Measurements from ENCODE around the gene BCL2.

The BCL2 gene

DNA sequence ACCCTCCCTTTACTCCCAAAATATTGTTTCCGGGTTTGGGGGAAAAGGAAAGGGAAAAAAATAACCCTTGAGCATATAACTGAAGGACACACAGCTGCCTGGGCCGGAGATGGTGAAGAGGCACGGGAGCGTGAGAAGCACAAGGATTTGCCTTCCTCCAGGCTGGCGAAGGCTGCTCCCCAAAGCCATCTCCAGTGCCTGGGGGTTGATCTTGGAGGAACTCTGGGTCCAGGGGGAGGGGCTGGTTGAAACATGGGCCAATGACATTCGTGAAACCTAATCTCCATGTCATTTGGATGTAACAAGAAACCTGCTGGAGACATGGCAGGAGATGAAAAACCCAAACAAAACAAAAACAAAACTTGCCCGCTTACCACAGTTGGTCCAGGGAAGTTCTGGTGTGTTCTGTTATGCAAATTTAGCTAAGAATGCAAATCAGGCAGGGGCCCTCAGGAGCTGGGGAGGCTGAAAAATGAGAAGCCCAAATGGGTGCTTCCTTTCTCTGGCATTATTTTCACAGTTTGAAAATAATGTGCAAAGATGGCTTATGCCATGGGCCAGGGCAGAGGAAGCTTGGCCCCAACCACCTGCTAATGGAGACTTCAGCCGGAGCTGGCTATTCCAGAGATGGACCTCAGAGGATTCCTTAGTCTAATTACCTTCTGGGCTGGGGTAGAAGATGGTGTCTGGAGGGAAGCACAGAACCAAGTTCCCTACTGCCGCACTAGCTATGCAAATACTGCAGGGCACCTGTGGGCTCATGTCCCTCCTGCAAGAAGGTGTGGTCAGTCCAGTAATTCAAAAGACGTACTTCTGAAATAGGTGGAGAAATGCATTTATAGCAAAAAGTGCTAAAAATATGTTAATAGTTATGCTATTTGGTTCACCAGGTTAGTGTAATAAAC lies 180.9 kb downstream of the BCL2 start:
- no peak for DNase-seq

- no peak for DNase-seq
These were observed 181.6 kb downstream of the BCL2 start for GRCh38 chr18:63137999-63138435.

GRCh38 chr18:63135101-63135500 lies 184.5 kb downstream of the BCL2 start:
- no peak for DNase-seq

GRCh38 chr18:63132819-63133200 lies 186.8 kb downstream of the BCL2 start:
- DNase-seq, result peak; percentile 24

DNA sequence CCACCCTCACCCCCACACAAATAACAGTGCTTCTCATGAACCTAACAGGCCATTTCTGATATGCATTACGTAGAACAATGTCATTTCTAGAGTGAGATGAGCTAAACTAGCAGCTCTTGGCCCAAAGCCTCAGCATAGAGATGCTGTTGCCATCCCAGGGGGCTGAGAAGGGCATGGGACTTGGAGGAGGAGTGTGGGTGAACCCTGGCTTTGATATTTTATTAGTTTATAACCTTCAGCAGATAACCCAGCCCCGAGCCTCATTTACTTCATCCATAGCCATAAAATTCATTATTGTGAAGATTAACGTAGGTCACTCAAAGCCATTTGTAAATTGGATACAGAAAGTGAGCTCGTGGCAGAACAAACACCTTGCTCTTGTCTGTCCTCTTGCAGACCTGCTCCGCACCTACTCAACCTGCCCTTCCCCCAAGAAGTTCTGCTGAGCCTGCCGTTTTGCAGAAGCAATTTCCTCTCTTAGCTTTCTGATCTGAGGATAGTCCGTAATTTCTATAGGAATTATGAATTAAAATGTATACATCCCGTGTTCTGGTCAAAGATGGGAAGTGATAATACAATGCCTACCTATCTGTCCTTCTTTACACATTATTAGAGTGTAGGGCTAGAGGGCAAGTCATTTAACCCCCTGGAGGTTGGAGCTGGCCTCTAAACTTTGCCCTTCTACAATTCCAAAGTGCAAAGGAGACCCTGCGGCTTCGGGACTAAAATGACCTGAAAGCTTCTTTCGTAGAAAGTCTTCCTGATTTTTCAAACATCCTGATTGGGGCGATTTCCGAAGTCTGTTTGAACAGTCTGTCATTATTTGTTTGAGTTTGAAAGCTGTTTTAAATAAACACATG lies 187.4 kb downstream of the BCL2 start:
- no peak for DNase-seq

DNA sequence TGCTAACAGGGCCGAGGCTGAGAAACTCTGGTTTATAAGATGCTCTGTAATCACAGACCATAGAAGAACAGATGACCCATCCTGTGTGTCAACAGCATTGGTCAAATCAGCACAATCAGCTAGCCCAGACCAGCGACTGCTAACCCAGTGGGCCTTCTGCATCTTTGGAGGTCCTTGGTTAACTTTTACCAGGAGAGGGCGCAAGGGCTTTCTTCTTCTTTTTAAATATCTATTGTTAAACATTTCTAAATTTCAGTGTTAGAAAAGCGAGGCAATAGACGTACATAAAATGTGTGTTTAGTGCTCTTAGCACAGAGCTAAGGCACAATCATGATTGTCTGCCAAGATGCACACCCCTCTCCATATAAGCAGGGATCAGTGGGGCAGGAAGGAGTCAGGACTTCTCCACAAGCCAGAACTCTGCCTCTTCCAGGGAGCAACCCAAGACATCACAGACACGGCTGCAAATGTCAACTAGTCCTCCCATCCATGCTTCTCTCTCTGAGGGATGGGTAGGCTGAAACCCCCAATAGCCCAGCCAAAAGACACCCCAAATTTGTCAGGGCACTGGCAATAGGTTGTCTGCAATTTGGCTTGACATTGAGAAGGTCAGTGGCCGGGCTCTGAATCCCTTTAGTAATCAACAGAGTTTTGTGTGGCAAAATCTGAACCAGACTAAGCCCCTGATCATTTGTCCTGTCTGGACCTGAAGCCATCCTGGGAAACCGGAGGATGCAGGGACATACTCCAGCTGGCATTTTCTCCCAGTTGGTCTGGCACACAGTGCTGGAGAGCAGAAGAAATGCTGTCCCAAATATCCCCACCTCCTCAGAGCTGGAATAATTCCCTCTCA lies 188.2 kb downstream of the BCL2 start:
- peak; percentile 70 for DNase-seq

DNA sequence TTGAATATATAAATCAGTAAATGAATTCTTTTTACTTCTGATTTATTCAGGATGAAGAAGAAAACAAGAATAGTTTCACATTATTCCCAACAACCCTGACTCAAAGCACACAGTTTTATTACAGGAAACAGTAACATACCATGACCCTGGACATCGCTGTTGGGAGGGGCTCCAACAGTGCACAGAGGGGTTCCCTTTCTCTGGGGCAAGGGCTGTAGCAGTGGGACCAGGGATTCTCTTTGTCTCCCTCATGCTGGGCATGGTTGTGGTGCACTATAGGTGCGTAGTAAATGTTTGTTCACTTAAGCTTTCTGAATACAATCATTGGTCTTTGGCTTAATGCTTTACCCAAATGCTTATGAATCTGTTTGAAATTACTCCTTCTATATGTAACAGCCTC lies 189.4 kb downstream of the BCL2 start:
- DNase-seq, result peak; percentile 50

GRCh38 chr18:63128237-63128974 lies 191.2 kb downstream of the BCL2 start:
- no peak for DNase-seq

GRCh38 chr18:63126134-63127069 lies 193.2 kb downstream of the BCL2 start:
- DNase-seq, result no peak

DNA sequence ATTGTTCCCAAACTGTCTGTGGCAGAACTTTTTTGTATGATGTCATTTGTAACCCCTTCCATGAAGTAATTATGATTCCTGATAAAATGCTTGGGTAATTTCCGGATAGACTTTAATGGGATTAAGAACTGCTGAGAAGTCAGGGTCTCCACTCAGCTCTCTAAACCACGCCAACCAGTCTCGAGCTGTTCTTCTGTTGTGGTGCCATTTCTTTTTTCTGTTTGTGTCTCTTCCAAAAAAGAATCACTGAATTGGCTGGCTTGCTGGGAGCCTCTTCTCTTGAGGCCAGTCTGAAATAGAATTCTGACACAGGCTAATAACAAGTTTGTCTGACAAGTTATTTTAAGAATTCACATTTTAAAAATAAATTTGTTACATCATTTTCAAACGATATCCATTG lies 198.9 kb downstream of the BCL2 start:
- DNase-seq, result no peak

- DNase-seq, result peak; percentile 56
These were observed 199.9 kb downstream of the BCL2 start for GRCh38 chr18:63119647-63120046.

- DNase-seq, result no peak
These were observed 205.5 kb downstream of the BCL2 start for GRCh38 chr18:63113899-63114565.

DNA sequence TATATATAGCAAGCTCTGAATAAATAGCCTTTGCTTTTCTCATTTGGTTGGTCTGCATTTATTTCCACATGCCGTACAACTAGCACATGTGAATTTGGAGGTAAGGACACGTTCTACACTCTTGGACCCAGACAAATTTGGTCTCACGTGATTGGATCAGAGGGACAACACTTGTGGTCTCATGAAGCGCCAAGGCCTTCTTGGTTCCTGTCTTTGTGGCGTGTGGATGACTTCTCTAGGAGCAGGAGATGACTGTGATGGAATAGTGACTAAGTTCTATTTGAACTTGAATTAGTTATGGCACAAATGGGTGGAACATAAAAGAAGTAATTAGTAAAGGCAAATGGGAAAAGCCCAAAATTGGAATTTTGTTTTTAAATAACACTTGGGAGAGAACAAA lies 206.9 kb downstream of the BCL2 start:
- no peak for DNase-seq

- peak; percentile 21 for DNase-seq
These were observed 207.7 kb downstream of the BCL2 start for GRCh38 chr18:63111671-63112402.

DNA sequence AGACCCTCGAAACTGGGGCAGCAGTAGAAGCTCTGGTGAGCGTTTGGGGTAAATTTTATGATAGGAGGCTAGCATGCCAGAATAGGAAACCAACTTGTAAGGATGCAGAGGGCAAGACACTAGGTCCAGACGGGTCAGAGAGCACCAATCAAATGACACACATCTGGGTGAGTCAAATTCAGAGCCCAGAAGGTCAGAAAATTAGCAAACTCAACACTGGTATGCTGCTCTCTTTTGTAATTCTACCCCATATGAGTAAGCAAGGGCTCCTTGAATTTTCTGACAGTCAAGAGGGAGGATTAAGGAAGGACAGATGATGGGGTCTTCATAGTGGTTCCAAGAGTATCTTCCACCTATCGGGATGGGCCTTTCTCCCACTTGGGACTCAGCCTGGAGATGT lies 209.8 kb downstream of the BCL2 start:
- DNase-seq, result no peak

- no peak for DNase-seq
These were observed 210.5 kb downstream of the BCL2 start for GRCh38 chr18:63109022-63109421.

- DNase-seq, result peak; percentile 38
These were observed 211.6 kb downstream of the BCL2 start for GRCh38 chr18:63107931-63108330.

DNA sequence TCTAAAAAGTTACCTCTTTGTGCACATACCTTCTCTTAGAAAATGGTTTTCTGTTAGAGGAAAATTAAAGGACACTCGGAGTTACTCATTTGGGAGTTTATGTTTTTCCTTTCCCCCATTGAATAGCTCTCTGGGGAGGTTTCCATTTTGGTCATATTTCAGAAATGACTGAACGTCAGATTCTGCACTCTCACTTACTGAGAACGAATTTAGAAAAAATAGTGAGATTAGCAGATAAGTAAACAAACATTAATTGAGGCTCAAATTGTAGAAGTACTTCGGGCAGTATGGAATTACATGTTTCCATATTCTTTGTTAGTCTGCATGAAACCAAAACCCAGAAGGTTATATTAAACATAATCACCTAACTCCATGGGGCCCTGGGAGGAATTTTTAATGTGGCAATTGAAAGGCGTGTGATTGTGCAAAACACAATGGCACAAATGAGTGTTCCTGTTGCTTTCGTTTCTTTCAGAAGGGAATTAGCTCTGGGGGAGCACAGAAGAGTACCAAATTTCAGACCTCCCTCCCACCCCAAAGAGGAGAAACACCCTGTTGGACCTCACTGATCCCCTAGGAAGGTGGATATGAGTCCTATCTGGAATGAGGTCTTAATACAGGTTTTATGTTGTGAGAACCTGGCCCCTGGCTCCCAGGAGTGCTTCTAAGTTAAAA lies 212.3 kb downstream of the BCL2 start:
- DNase-seq, result peak; percentile 92

DNA sequence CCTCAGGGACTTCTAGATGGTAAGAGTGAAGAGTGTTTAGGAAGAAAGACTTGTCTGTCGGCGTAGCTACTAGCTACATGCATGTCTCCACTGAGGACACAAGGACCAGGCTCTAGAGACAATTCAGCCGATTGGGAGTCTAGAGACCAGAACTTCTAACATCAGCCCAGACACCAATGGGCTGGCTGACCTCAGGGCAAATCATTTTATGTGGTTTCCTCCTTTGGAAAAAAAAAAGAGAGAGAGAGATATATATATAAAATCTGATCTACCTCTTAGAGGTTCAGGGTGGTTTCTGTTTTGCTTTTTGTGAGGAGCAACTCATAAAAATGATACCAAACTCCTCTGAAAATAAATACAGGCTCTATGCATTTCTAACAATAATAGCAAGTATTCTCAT lies 212.8 kb downstream of the BCL2 start:
- no peak for DNase-seq
